Neural progenitor cell (in vitro differentiated cells): ENCODE data around the gene KIF16B.

Source experiments
- CTCF ChIP-seq: fragments of 200-600 bp; sonication (generic); IDR thresholded peaks from 2 replicates; pipeline ENCODE4 v1.5.1; 2017; ENCODE audit warnings: antibody characterized with exemption, mild to moderate bottlenecking
- EZH2 ChIP-seq: fragments of 200-600 bp; sonication (generic); IDR thresholded peaks from 2 replicates; pipeline ENCODE4 v1.6.1; 2017; ENCODE audit warnings: antibody characterized with exemption, mild to moderate bottlenecking, moderate library complexity
- EZH2phosphoT487 ChIP-seq: fragments of 200-600 bp; sonication (generic); IDR thresholded peaks from 2 replicates; pipeline ENCODE4 v1.6.1; 2017; ENCODE audit warnings: antibody characterized with exemption

DNA sequence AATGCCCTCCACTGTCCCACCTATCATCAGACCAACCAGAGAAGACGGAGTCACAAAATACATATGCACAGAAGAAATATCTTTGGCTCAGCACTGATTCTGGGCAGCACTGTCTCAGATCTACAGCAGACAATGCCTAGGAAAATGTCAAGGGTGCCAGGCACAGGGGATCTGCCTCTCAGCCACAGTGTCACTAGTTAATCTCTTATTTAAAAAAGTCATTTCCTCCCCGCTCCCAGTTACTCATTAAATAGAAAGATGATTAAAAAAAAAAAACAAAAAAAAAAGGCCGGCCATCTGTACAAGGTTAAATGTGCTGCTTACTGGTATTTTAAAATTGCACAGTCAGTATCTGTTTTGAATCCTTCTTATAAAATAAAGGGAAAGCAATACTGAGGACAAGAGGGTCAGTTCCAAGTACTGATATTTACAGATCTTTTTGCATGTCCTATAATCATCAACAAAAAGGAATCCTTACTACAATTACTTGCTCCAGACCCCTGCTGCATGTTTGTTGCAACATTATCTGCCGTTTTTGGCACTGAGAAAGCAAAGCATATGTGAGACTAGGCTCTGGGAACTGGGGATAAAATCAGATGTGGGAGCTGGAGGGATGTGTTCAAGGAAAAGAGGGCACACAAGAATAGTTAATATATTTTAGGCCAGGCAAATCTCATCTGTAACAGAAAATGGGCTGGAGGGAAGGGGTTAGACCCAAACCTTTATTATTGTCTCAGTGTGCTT is 299.3 kb downstream of the KIF16B start:
- TF ChIP-seq EZH2 (no peak), CTCF (no peak), EZH2phosphoT487 (no peak)
